Fibroblast of skin of left biceps (primary cell): Measurements from ENCODE around the gene SLC7A5.

Experiments used
- DNase-seq, 2 experiments: peaks; one replicate each; pipeline ENCODE4 v3.0.0-alpha.2; 2013; ENCODE audit warnings: low read depth in 2 of 2

SLC7A5 gene

GRCh38 chr16:87846705-87847466 lies 22.4 kb downstream of the SLC7A5 start:
- DNase-seq = no peak

GRCh38 chr16:87845807-87846619 lies 23.3 kb downstream of the SLC7A5 start:
- DNase-seq = no peak

GRCh38 chr16:87845213-87845612 lies 24.1 kb downstream of the SLC7A5 start:
- no peak for DNase-seq

DNA sequence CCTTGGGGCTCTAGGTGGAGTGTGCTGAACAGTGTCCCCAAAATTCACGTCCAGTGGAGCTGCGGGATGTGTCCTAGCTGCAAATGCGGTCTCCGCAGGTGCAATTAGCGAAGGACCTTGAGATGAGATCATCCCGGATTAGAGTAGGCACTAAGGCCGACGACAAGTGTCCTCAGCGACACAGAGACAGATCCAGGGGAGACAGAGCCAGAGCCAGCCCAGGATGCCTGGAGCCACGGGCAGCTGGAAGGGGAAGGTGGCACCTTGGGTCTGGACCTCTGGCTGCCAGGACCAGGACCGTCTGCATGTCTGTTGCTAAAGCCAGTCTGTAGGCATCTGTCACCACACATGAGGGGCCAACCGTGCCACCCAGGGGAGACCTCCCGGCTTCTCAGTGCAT lies 24.5 kb downstream of the SLC7A5 start:
- DNase-seq = no peak

GRCh38 chr16:87844120-87844733 lies 25.1 kb downstream of the SLC7A5 start:
- DNase-seq = no peak

- DNase-seq = no peak
These were observed 25.6 kb downstream of the SLC7A5 start for GRCh38 chr16:87843678-87844105.

DNA sequence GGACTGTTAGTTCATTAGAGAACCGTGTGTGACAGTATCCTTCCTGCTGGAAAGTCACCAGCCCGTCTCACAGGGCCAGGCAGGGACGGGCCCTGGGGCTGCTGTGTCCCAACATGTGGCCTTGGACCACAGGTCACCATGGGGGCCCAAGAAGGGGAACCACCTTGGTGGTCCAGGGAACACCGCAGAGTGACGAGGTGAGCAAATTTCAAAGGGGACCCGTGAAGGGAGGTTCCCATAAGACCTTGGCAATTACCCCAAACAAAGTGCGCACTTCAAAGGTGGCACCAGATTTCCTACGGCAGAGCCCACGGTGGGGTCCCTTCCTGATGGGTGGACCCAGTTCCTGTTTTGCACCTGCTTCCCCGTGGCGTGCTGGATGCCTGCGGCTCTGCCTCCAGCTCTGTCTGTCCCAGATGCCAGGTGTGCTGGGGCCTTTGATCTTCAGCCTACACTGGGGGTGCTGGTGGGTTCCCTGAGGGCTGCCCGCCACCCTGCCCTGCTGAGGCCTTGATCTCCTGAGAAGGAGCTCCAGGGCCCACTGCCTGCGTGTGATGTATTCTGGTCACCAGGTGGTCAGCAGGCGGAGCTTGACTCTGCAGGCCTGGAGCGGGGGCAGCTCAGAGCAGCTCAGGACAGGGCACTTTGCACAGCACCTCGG lies 27.0 kb downstream of the SLC7A5 start:
- DNase-seq = no peak

DNA sequence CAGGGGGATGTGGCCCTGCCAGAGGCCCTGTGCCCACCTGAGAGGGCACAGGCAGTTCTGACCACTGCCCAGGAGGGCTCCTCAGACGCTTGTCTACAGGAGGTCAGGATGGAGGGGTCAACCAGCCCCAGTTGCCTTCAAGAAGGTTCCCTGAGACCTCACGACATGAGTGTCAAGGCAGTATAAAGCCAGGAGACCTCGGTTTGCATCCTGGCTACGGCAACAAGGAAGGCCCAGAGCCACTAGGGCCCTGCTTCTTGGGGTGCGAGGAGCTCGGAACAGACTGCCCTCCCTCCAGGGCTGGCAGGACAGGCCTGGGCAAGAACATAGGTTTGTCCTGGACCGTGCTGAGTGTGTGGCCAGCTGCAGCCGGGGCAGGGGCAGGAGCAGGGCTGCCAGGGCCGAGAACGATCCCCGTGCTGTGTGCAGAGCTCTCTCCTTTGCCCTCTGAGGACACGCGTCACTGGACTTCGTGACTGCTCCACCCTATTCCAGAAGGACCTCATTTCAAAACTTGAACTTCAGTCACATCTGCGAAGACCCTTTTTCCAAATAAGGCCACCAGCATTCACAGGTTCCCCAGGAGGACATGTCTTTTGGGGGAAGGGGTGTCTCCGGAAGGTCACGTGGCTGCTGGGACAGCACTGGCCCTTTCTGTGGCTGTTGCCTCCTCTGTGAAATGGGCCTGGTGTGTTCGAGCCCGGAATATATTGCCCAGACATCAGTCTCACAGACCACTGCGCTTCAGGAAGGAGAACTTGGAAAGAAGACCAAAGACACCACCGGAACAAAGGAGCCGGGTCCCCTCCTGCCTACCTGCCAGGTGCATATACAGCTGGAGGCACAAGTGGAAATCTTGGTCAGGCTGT lies 27.7 kb downstream of the SLC7A5 start:
- no peak for DNase-seq

- no peak for DNase-seq
These were observed 28.9 kb downstream of the SLC7A5 start for GRCh38 chr16:87840271-87840978.

DNA sequence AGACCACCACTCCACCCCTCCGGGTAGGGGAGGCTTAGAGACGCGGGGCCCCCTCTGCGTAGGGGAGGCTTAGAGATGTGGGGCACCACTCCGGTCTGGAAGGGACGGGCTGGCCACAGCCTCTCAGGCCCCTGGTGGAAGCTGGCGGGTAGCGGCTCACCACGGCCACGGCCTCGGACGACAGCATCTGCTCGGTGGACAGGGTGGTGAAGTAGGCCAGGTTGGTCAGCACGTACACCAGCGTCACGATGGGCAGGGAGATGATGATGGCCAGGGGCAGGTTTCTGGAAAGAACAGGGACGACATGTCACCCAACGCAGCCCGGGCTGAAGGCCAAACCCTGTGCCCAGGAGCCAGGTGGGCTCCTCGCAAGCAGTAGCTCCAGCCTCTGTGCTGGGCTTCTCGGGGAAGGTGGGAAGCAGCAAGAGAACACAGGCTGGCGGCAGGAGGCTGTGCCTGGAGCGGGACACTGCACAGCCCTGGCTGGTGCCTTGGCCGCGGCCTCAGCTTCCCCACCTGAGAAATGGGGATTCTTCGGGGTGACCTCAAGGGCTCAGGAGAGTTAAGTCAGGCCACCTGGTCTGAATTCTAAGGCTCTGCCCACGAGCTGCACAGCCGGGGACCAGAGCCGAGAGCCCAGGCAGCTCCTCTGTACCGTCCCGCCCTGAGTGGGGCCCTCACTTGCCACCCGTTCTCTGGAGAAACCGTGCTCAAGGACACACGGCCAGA lies 29.6 kb downstream of the SLC7A5 start:
- no peak for DNase-seq

- no peak for DNase-seq
These were observed 30.4 kb downstream of the SLC7A5 start for GRCh38 chr16:87838643-87839541.

DNA sequence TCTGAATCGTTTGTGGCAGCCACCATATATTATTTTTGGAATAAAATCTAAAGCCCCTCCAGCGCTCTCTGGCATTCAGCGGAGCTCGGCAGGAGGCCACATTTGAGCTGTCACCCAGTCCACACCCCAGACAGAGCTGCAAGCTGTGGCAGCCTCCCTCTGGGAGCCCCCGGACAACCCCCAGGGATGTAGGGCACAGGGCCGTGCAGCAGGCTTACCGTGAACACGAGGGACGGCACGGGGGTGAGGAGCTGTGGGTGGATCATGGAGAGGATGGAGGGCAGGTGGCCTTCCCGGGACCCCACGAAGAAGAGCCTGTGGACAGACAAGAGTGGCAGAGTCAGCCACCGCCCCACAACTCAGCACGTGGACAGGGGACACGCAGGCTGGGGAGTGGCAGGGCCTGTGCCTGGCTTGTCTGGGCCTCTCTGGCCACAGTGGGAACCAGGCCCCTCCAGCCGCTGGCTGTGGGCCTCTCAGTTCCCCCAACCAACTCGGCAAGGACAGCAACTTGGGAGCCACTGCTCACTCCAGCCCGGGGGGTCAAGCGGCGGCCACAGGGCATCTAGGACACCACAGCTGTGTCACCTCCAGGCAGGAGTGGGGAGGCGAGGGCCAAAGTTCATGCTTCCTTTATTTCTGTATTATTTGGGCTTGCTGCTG lies 31.5 kb downstream of the SLC7A5 start:
- no peak for DNase-seq

DNA sequence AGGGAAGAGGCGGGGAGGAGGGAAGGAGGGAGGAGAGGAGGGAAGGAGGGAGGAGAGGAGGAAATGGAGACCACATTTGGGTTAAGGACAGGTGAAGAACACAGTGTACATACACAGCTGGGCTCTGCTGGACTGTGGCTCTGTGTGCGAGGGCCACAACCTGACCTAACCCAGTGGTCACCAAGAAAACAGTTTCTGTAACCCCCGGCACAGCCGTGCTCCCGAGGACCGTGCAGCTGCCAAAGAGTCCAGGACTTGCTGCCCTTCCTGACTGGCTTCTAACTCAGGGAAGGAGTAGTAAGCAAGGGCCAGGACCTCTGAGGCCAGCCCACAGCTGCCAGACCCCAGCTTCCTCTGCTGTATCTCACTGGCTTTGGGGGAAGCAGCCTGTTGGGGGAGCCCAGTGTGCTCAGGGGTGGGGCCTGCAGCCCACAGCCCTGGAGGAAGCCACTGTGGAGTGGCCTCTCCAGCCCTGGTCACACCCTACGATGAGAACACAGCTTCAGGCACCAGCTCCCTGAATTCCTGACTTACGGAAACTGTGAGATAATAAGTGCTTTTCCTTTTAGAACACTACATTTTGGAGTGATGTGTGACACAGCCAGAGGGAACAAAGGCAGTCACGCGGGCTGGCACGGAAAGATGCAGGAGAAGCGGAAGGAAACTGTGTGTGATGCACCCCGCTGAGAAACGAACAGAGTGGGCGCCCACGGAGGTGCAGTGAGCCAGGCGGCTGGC lies 32.3 kb downstream of the SLC7A5 start:
- DNase-seq = no peak

- DNase-seq = no peak
These were observed 32.9 kb downstream of the SLC7A5 start for GRCh38 chr16:87836346-87836843.

GRCh38 chr16:87835882-87836331 lies 33.4 kb downstream of the SLC7A5 start:
- no peak for DNase-seq

DNA sequence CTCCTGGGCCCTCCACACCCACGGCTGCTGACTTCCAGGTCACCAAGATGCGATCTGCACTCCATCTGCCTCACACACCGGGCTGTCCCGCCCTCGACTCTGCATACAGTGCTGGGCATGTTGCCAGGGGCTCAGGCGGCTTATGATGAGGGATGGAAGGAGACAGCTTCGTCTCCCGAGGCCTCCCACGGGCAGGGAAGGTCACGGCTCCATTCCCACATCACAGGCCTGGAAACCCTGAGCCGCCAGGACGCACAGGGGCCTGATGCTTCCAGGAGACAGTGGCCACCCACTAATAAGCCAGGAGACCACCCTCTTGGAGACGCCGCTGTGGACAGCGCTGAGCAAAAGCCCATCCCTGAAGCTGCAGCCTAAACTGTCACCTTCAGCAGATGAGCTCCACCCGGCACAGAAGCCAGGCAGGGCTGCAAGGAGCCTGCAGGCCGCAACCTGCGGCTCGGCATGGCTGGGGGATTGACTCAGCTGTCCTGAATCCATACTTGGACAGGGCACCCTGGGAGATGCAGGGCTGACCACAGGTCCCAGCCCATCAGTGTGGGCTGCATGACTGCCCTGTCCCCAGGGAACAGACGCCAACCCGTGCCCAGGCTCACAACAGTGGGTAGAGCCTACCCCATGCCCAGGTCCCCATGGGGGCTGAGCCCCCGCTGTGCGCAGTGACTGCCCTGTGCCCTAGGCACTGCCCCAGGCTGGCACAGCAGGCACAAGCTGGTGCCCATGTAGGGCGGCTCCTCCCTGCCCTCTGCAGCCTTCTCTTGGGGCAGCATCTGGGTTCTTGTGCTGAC lies 34.4 kb downstream of the SLC7A5 start:
- no peak for DNase-seq
